Measurements from ENCODE around the gene MERTK.

DNA sequence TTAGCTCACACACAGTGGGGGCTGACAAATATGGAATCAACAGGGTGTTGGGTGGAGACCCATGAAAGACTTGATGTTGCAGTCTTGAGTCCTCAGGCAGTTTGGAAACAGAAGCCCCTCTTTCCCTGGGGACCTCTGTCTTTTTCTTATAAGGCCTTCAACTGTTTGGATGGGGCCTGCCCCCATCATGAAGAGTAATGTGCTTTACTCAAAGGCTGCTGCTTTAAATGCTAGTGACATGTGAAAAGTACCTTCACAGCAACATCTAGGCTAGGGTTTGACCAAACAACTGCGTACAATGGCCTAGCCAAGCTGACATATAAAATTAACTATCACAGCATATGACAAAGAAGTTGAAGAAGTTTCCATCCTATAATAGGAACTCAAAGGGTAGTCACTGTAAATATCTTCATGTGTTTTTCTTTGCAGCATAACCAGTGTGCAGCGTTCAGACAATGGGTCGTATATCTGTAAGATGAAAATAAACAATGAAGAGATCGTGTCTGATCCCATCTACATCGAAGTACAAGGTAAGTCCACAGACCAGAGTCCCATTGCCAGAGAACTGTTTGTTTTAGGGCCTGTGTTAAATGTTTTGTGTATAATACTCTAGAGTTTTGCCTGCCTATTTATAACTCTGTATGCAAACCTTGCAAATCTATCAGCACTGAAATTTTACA, 46.3 kb downstream of the MERTK start:
- TF ChIP-seq, protein P1, sequence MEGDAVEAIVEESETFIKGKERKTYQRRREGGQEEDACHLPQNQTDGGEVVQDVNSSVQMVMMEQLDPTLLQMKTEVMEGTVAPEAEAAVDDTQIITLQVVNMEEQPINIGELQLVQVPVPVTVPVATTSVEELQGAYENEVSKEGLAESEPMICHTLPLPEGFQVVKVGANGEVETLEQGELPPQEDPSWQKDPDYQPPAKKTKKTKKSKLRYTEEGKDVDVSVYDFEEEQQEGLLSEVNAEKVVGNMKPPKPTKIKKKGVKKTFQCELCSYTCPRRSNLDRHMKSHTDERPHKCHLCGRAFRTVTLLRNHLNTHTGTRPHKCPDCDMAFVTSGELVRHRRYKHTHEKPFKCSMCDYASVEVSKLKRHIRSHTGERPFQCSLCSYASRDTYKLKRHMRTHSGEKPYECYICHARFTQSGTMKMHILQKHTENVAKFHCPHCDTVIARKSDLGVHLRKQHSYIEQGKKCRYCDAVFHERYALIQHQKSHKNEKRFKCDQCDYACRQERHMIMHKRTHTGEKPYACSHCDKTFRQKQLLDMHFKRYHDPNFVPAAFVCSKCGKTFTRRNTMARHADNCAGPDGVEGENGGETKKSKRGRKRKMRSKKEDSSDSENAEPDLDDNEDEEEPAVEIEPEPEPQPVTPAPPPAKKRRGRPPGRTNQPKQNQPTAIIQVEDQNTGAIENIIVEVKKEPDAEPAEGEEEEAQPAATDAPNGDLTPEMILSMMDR (IDR thresholded peaks at IDR 0.05) = no peak
- no peak for TF ChIP-seq POLR2A (IDR thresholded peaks at IDR 0.05)

Measured in suprapubic skin (tissue), 3 donors.